Kidney (tissue), 14 donors: ENCODE data around the gene LRRC8C. TPM values are rescaled to one million over a fixed set of nuclear protein-coding genes. Genes with fewer than 3 reads are reported as not detected.

Experiments used
- DNase-seq, 5 donors: peaks; one replicate each; pipeline ENCODE4 v3.0.0-alpha.2; 2013 to 2020
- FAIRE-seq: peaks from 2 replicates; lab custom pipeline; 2012; peaks lifted over from hg19 to GRCh38; lab: Jason Lieb, UNC
- H3K27ac ChIP-seq, 2 donors: one replicate each; pipeline ENCODE4 v1.7.0; 2013; ENCODE audit warnings: low read depth in 2 of 2, low read length in 2 of 2, inconsistent platforms in 1 of 2
- H3K27me3 ChIP-seq: one replicate; pipeline ENCODE4 v1.7.1; 2013; ENCODE audit warnings: low read length, inconsistent platforms; ENCODE audit not compliant: control insufficient read depth, insufficient read depth
- H3K36me3 ChIP-seq, 3 donors: one replicate each; pipeline versions ENCODE4 v1.7.0 to v1.7.1; 2013; ENCODE audit warnings: low read length in 3 of 3, control low read depth in 1 of 3, inconsistent platforms in 1 of 3; ENCODE audit not compliant: insufficient read depth in 3 of 3, control insufficient read depth in 2 of 3
- H3K4me1 ChIP-seq, 3 donors: one replicate each; pipeline versions ENCODE4 v1.7.0 to v1.7.1; 2013; ENCODE audit warnings: low read length in 3 of 3, inconsistent platforms in 1 of 3, low read depth in 1 of 3; ENCODE audit not compliant: control insufficient read depth in 2 of 3, insufficient read depth in 2 of 3
- H3K4me3 ChIP-seq, 3 donors: one replicate each; pipeline versions ENCODE4 v1.7.0 to v1.8.1; 2013; ENCODE audit warnings: low read length in 3 of 3, control low read depth in 1 of 3, inconsistent platforms in 1 of 3
- H3K9ac ChIP-seq, 3 donors: one replicate each; pipeline versions ENCODE4 v1.7.0 to v1.7.1; 2013; ENCODE audit warnings: low read length in 3 of 3, control low read depth in 1 of 3, inconsistent platforms in 1 of 3
- H3K9me3 ChIP-seq, 3 donors: one replicate each; pipeline versions ENCODE4 v1.7.0 to v1.7.1; 2013; ENCODE audit warnings: low read length in 3 of 3, control low read depth in 1 of 3, inconsistent platforms in 1 of 3; ENCODE audit not compliant: control insufficient read depth in 2 of 3, insufficient read depth in 1 of 3
- CTCF ChIP-seq: IDR thresholded peaks from 3 replicates; pipeline ENCODE4 v1.5.1; 2012; ENCODE audit warnings: mild to moderate bottlenecking, moderate library complexity, borderline replicate concordance; ENCODE audit not compliant: insufficient read depth; ENCODE audit errors: extremely low read depth
- intact Hi-C: fragments of 100-400 bp; cut with DNase I; formaldehyde crosslinking; loops from one replicate; pipeline ENCODE4 v1.11.1; 2022
- polyA plus RNA-seq: library from polyadenylated mRNA; stranded (reverse); fragments of 350-450 nt; fragmentation: Illumina TruSeq; extraction: RNeasy Lipid Tissue Mini Kit (QIAGEN cat#74804); gene quantifications from one replicate; pipeline ENCODE4 v1.2.3, GENCODE V29; 2014; ENCODE audit warnings: low read depth, low replicate concordance; ENCODE audit not compliant: insufficient read depth
- total RNA-seq: library from RNA; stranded (reverse); fragmentation: NEBNext Ultra II Directional; extraction: Animal tissue kit (Norgen Biotek cat#: 25700); gene quantifications from one replicate; pipeline ENCODE4 v1.2.1, GENCODE V29; 2021
- donor health status: control.
- donor health status: control.
- donor health status: control.
- donor health status: control.
- donor health status: control.
- donor health status: DM: yes; HTN: yes; CAD: no.
- donor health status: Normal renal cell carcinoma (clear cell type).

LRRC8C gene
- total and polyA plus RNA-seq, 2 donors from 2014 or later: 2.6 to 12.7 TPM

- intact Hi-C loops: no loop called here
- Histone ChIP-seq H3K9me3 (no peaks in the 10 kb centered on the region), H3K27ac (no peak overlapping the region), H3K36me3 (no peaks in the 10 kb centered on the region), H3K27me3 (no peaks in the 10 kb centered on the region), H3K9ac (no peak overlapping the region), H3K4me1 (no peaks in the 10 kb centered on the region), H3K4me3 (no peak overlapping the region)
- no peak for TF ChIP-seq CTCF
- DNase-seq: no peak
- no peak for FAIRE-seq
Observed at GRCh38 chr1:89599332-89599630, 33.6 kb upstream of the LRRC8C start.

GRCh38 chr1:89600451-89601224 lies 32.3 kb upstream of the LRRC8C start:
- no peaks in the 10 kb centered on the region for H3K36me3 ChIP-seq
- DNase-seq (peak in 2 of 5 donors; percentile 8 to 21), FAIRE-seq (no peak)
- no peaks in the 10 kb centered on the region for H3K9me3 ChIP-seq
- H3K4me1 ChIP-seq: peaks cover 0 to under 1% (median 0%) of the 10 kb centered on the region in 3 donors
- TF ChIP-seq CTCF: no peak
- no peak overlapping the region for H3K4me3 ChIP-seq
- no peaks in the 10 kb centered on the region for H3K27me3 ChIP-seq
- intact Hi-C loops: no loop called here
- no peak overlapping the region for H3K27ac ChIP-seq
- H3K9ac ChIP-seq: no peak overlapping the region

GRCh38 chr1:89602871-89603404 lies 30.0 kb upstream of the LRRC8C start:
- intact Hi-C loops: no loop called here
- FAIRE-seq (no peak), DNase-seq (no peak)
- no peak overlapping the region for H3K4me3 ChIP-seq
- H3K9me3 ChIP-seq: no peaks in the 10 kb centered on the region
- no peak for TF ChIP-seq CTCF
- H3K4me1 ChIP-seq: peaks cover 0 to 5% (median 0%) of the 10 kb centered on the region in 3 donors
- H3K36me3 ChIP-seq: no peaks in the 10 kb centered on the region
- no peak overlapping the region for H3K27ac ChIP-seq
- no peaks in the 10 kb centered on the region for H3K27me3 ChIP-seq
- no peak overlapping the region for H3K9ac ChIP-seq
